ENCODE results near the gene FAM217A. TPM values are rescaled to one million over a fixed set of nuclear protein-coding genes. Genes with fewer than 3 reads are reported as not detected.
"Not testable (repeated sequence)": the region's sequence is repeated elsewhere in the genome, so short reads cannot be mapped to it uniquely, and the experiment has no call there.

FAM217A gene
- total and polyA plus RNA-seq, 8 donors = 2.1 to 4.8 (median 2.8) TPM; not detected in 2

- ATAC-seq = no peak
- H3K27ac ChIP-seq = no peak overlapping the region
- H3K27me3 ChIP-seq = no peaks in the 10 kb centered on the region
- DNase-seq = no peak
- intact Hi-C loops (cut with DNase I) = no loop called here
- no peaks in the 10 kb centered on the region for H3K9me3 ChIP-seq
- TF ChIP-seq, protein P1, sequence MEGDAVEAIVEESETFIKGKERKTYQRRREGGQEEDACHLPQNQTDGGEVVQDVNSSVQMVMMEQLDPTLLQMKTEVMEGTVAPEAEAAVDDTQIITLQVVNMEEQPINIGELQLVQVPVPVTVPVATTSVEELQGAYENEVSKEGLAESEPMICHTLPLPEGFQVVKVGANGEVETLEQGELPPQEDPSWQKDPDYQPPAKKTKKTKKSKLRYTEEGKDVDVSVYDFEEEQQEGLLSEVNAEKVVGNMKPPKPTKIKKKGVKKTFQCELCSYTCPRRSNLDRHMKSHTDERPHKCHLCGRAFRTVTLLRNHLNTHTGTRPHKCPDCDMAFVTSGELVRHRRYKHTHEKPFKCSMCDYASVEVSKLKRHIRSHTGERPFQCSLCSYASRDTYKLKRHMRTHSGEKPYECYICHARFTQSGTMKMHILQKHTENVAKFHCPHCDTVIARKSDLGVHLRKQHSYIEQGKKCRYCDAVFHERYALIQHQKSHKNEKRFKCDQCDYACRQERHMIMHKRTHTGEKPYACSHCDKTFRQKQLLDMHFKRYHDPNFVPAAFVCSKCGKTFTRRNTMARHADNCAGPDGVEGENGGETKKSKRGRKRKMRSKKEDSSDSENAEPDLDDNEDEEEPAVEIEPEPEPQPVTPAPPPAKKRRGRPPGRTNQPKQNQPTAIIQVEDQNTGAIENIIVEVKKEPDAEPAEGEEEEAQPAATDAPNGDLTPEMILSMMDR (IDR thresholded peaks at IDR 0.05) = no peak
- H3K36me3 ChIP-seq = no peaks in the 10 kb centered on the region
- no peaks in the 10 kb centered on the region for H3K4me1 ChIP-seq
- H3K4me3 ChIP-seq = no peak overlapping the region
These were observed 13.0 kb upstream of the FAM217A start for GRCh38 chr6:4091941-4092340.

GRCh38 chr6:4090043-4090442 lies 11.1 kb upstream of the FAM217A start:
- H3K9me3 ChIP-seq; H3K36me3 ChIP-seq; H3K4me3 ChIP-seq; ATAC-seq; H3K4me1 ChIP-seq; intact Hi-C loops (cut with DNase I); H3K27me3 ChIP-seq; H3K27ac ChIP-seq; DNase-seq: not testable (repeated sequence)

- no peaks in the 10 kb centered on the region for H3K36me3 ChIP-seq
- ATAC-seq (no peak), DNase-seq (no peak)
- intact Hi-C loops (cut with DNase I) = no loop called here
- H3K27me3 ChIP-seq = no peaks in the 10 kb centered on the region
- no peaks in the 10 kb centered on the region for H3K4me1 ChIP-seq
- H3K27ac ChIP-seq = no peak overlapping the region
- no peaks in the 10 kb centered on the region for H3K9me3 ChIP-seq
- H3K4me3 ChIP-seq = no peak overlapping the region
- TF ChIP-seq, protein P1 (IDR thresholded peaks at IDR 0.05) = no peak
These were observed 9.8 kb upstream of the FAM217A start for GRCh38 chr6:4088704-4089103.

GRCh38 chr6:4085332-4085700 lies 6.4 kb upstream of the FAM217A start:
- Histone ChIP-seq H3K4me1 (no peaks in the 10 kb centered on the region), H3K36me3 (no peaks in the 10 kb centered on the region), H3K9me3 (no peaks in the 10 kb centered on the region), H3K27me3 (no peaks in the 10 kb centered on the region), H3K27ac (no peak overlapping the region), H3K4me3 (no peak overlapping the region)
- intact Hi-C loops (cut with DNase I) = no loop called here
- ATAC-seq (no peak), DNase-seq (no peak)
- TF ChIP-seq, protein P1 (IDR thresholded peaks at IDR 0.05) = no peak

DNA sequence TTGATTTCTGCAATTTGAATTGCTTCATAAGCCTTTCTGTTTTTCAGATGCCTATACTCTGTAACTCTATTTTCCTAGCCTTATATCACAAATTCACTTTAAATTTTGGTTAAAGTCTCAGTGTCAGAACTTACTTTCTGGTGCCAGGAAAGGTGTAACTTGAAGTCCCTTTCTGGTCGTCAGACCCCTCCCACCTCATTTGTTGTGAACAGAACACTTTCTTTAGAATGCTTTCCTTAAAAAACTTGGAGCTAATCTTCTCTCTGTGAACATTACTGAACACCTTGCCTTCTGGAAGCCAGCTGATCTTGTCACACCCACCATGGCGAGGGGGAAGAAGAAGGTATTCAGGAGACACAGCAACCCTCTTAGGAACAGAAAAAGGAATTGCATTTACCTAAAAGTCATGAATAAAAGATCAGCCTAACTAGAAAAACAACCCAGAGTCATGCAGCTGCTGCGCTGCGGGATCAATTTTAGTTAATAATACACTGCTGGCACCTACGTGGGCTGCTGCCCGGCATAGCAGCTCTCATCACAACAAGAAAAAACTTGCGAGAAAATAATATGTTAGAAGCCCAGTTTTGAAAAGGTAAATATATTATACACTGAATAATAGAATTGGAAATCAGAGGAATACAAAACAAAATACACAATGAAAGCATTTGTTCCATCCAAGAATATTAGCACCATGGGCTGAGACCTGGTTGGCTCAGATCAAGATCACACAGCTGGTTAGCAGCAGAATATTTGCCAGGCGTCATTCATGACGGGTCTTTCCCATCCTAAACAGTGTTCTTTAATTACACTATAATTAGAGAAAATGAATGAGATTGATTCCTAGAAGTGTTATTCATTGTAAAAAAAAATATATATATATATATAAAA lies 5.8 kb upstream of the FAM217A start:
- no peak overlapping the region for H3K27ac ChIP-seq
- no peak for ATAC-seq
- DNase-seq = no peak

More for the DNA sequence above, 5.8 kb upstream of the FAM217A start:
- H3K9me3 ChIP-seq = no peaks in the 10 kb centered on the region
- H3K4me1 ChIP-seq = no peaks in the 10 kb centered on the region
- no peak overlapping the region for H3K4me3 ChIP-seq
- H3K36me3 ChIP-seq = no peaks in the 10 kb centered on the region
- TF ChIP-seq, protein P1 (IDR thresholded peaks at IDR 0.05) = no peak
- H3K27me3 ChIP-seq = no peaks in the 10 kb centered on the region
- intact Hi-C loops (cut with DNase I) = no loop called here
